A549 (cell line): Measurements from ENCODE around the gene SLC6A18. TPM values are rescaled to one million over a fixed set of nuclear protein-coding genes. Genes with fewer than 3 reads are reported as not detected.

Source experiments
- ATAC-seq, 2 experiments: fragments of 200-7000 bp in 1 of 2; fragments of >200 bp in 1 of 2; cut with Nextera tagmentation in 1 of 2; cut with Tn5 transposase in 1 of 2; 3 replicates each; pipeline versions ENCODE4 v1.8.0 to v1.9.1; 2018 to 2020; ENCODE audit warnings: mild to moderate bottlenecking in 1 of 2, moderate library complexity in 1 of 2
- CTCF ChIA-PET: fragments of 300-600 bp; sonication (Branson Sonifier 250); formaldehyde crosslinking; extraction: SDS; loops from one replicate; lab custom pipeline; 2021; ENCODE audit warnings: antibody characterized with exemption, inconsistent platforms; lab: Yijun Ruan, JAX
- POLR2A ChIA-PET: fragments of 350-600 bp; formaldehyde crosslinking; extraction: SDS; loops from one replicate; lab custom pipeline; 2021; ENCODE audit warnings: antibody characterized with exemption, inconsistent platforms; lab: Yijun Ruan, JAX
- DNase-seq, 2 experiments: peaks; one replicate each; pipeline versions ENCODE4 v3.0.0 to v3.0.0-alpha.2; 2011 to 2016; ENCODE audit warnings: low read depth in 1 of 2, low spot score in 1 of 2
- FAIRE-seq: peaks from 2 replicates; lab custom pipeline; 2011; peaks lifted over from hg19 to GRCh38; lab: Jason Lieb, UNC
- H3K27ac ChIP-seq, 2 experiments: fragments of >200 bp; sonication (Bioruptor Twin); formaldehyde crosslinking; 3 replicates each; pipeline ENCODE4 v1.5.1; 2016 to 2017
- H3K4me1 ChIP-seq: fragments of >200 bp; sonication (Bioruptor Twin); formaldehyde crosslinking; 3 replicates; pipeline ENCODE4 v1.6.1; 2016
- H3K4me2 ChIP-seq: fragments of >200 bp; sonication (Bioruptor Twin); formaldehyde crosslinking; 3 replicates; pipeline ENCODE4 v1.6.1; 2016
- H3K4me3 ChIP-seq: fragments of >200 bp; sonication (Bioruptor Twin); formaldehyde crosslinking; 3 replicates; pipeline ENCODE4 v1.5.1; 2016
- H3K9me3 ChIP-seq: fragments of >200 bp; sonication (Bioruptor Twin); formaldehyde crosslinking; 3 replicates; pipeline ENCODE4 v1.6.1; 2016
- E2F6 ChIP-seq: IDR thresholded peaks from 2 replicates; pipeline ENCODE4 v1.6.1; 2012; ENCODE audit warnings: low read depth, borderline replicate concordance
- EHF ChIP-seq: fragments of 250-450 bp; sonication (Bioruptor Pico); IDR thresholded peaks from 2 replicates; pipeline ENCODE4 v1.5.0; 2020; ENCODE audit warnings: mild to moderate bottlenecking
- EP300 ChIP-seq, 2 experiments: fragments of >200 bp; sonication (Bioruptor Twin); formaldehyde crosslinking; IDR thresholded peaks; 2 replicates in 1 of 2; 3 replicates in 1 of 2; pipeline ENCODE4 v1.6.1; 2016 to 2017
- HOXA7 ChIP-seq: fragments of 250-450 bp; sonication (Bioruptor Pico); IDR thresholded peaks from 2 replicates; pipeline ENCODE4 v1.5.0; 2020; ENCODE audit warnings: mild to moderate bottlenecking, moderate library complexity
- HOXB5 ChIP-seq: fragments of 250-450 bp; sonication (Bioruptor Pico); IDR thresholded peaks from 2 replicates; pipeline ENCODE4 v1.5.0; 2020; ENCODE audit warnings: mild to moderate bottlenecking, moderate library complexity
- JUNB ChIP-seq: fragments of >200 bp; sonication (Bioruptor Twin); formaldehyde crosslinking; IDR thresholded peaks from 2 replicates; pipeline ENCODE4 v1.6.1; 2016
- KDM5A ChIP-seq: fragments of 200-600 bp; sonication (generic); IDR thresholded peaks from 2 replicates; pipeline ENCODE4 v1.6.1; 2016; ENCODE audit warnings: antibody characterized with exemption, mild to moderate bottlenecking
- MAFK ChIP-seq: fragments of 450-650 bp; IDR thresholded peaks from 2 replicates; pipeline ENCODE4 v1.6.1; 2014; ENCODE audit not compliant: partially characterized antibody
- MYC ChIP-seq: IDR thresholded peaks from 2 replicates; pipeline ENCODE4 v1.6.1; 2012; ENCODE audit warnings: mild to moderate bottlenecking, inconsistent platforms, low read length, improper control_type of control experiment, borderline replicate concordance
- PHF8 ChIP-seq: fragments of 200-600 bp; sonication (generic); IDR thresholded peaks from 2 replicates; pipeline ENCODE4 v1.6.1; 2016; ENCODE audit warnings: low read depth, mild to moderate bottlenecking, antibody characterized with exemption, moderate library complexity, borderline replicate concordance
- RCOR1 ChIP-seq: fragments of 150-350 bp; IDR thresholded peaks from 2 replicates; pipeline ENCODE4 v1.6.1; 2014; ENCODE audit warnings: antibody characterized with exemption, low read length, low read depth
- SMC3 ChIP-seq: fragments of >200 bp; sonication (Bioruptor Twin); formaldehyde crosslinking; IDR thresholded peaks from 3 replicates; pipeline ENCODE4 v1.6.1; 2018; ENCODE audit warnings: inconsistent platforms
- TFCP2L1 ChIP-seq: fragments of 250-450 bp; sonication (Bioruptor Pico); IDR thresholded peaks from 2 replicates; pipeline ENCODE4 v1.5.0; 2021; ENCODE audit warnings: mild to moderate bottlenecking
- ZFP36 ChIP-seq: fragments of 450-650 bp; IDR thresholded peaks from 2 replicates; pipeline ENCODE4 v1.6.1; 2014; ENCODE audit warnings: borderline replicate concordance; ENCODE audit not compliant: partially characterized antibody
- ZNF302 ChIP-seq: fragments of 250-450 bp; sonication (Bioruptor Pico); IDR thresholded peaks from 2 replicates; pipeline ENCODE4 v1.9.0; 2021; ENCODE audit warnings: inconsistent platforms, mild to moderate bottlenecking, moderate library complexity
- WGBS: methylation state at CpG from one replicate; pipeline ENCODE4 v1.1.6; 2017; ENCODE audit errors: missing lambda C conversion rate; 5-methylcytosine and 5-hydroxymethylcytosine counted together
- polyA plus RNA-seq, 4 experiments: library from polyadenylated mRNA; depleted of rRNA in 3 of 4; stranded (reverse); fragments of >200 nt; fragmentation: RNase III in 1 of 4; extraction: RNeasy Plus Mini Kit Qiagen cat#74134 plus additional on column Dnase treatment in 1 of 4; gene quantifications; 2 replicates in 3 of 4; 3 replicates in 1 of 4; pipeline ENCODE4 v1.2.3, GENCODE V29; 2011 to 2017
- TF ChIP-seq, protein P1 (sequence below): fragments of >200 bp; sonication (Bioruptor Twin); formaldehyde crosslinking; IDR thresholded peaks from 3 replicates; pipeline ENCODE4 v1.6.1; 2016
- TF ChIP-seq, protein P2 (sequence below): fragments of 150-350 bp; IDR thresholded peaks from 2 replicates; pipeline ENCODE4 v1.6.1; 2014; ENCODE audit warnings: low read depth, mild to moderate bottlenecking, low read length
- TF ChIP-seq, protein P3 (sequence below): IDR thresholded peaks from 2 replicates; pipeline ENCODE4 v1.6.1; 2012

Gene SLC6A18
- polyA plus RNA-seq, 2 of the 4 experiments (the other 2 are of a cell fraction): not detected

DNA sequence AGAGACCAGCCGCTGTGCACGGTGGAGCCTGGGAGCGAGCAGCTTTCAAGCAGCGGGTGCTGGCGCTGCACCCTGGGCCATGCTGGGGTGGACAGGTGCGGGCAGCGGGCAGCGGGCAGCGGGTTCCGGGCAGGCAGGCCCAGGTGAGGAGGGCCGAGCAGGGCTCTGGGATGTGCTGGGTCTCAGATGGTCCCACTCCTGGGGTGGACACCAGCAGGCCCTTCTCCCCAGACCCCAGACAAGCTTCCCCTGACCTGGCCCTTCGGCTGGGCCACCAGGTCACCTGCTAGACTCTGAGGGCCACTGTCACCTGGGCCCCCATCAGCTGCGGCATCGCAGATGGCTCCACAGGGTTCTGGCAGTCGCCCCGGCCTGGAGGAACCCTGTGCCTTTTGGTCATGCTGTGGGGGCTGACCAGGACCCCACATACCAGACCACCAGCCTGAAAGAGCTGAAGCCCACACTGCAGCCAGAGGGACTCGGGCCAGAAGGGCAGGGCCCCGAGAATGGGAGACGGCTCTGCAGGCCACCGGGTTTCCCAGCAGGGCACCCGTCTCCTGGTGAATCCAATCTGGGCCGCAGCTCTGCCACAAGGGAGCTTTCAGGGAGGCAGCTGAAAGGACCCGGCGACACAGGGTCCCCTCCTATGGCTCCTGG lies 21.7 kb upstream of the SLC6A18 start:
- no peak for TF ChIP-seq SMC3
- TF ChIP-seq, protein P1, sequence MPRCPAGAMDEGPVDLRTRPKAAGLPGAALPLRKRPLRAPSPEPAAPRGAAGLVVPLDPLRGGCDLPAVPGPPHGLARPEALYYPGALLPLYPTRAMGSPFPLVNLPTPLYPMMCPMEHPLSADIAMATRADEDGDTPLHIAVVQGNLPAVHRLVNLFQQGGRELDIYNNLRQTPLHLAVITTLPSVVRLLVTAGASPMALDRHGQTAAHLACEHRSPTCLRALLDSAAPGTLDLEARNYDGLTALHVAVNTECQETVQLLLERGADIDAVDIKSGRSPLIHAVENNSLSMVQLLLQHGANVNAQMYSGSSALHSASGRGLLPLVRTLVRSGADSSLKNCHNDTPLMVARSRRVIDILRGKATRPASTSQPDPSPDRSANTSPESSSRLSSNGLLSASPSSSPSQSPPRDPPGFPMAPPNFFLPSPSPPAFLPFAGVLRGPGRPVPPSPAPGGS: no peak
- no peak for TF ChIP-seq HOXA7 (CRISPR knock-in tag)
- TF ChIP-seq JUNB: no peak
- no peak for TF ChIP-seq MYC
- TF ChIP-seq, protein P2, sequence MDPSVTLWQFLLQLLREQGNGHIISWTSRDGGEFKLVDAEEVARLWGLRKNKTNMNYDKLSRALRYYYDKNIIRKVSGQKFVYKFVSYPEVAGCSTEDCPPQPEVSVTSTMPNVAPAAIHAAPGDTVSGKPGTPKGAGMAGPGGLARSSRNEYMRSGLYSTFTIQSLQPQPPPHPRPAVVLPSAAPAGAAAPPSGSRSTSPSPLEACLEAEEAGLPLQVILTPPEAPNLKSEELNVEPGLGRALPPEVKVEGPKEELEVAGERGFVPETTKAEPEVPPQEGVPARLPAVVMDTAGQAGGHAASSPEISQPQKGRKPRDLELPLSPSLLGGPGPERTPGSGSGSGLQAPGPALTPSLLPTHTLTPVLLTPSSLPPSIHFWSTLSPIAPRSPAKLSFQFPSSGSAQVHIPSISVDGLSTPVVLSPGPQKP: no peak
- no peaks in the 10 kb centered on the region; the same call in 2 of the 3 replicates for H3K4me1 ChIP-seq
- H3K9me3 ChIP-seq: no peaks in the 10 kb centered on the region
- ATAC-seq (no peak), DNase-seq (no peak), FAIRE-seq (no peak)
- no peak overlapping the region for H3K27ac ChIP-seq
- WGBS: 10% methylated on average over 2 of the region's 24 CpGs
- CTCF ChIA-PET: interaction anchor here (1.0 to 4.7 kb wide), 4 partner anchors 12 to 442 kb away, joined by 3 to 20 read pairs (median 4); no protein-coding TSS in a partner anchor
- H3K4me3 ChIP-seq: no peak overlapping the region
- H3K4me2 ChIP-seq: no peak overlapping the region
- POLR2A ChIA-PET: no interaction called here

DNA sequence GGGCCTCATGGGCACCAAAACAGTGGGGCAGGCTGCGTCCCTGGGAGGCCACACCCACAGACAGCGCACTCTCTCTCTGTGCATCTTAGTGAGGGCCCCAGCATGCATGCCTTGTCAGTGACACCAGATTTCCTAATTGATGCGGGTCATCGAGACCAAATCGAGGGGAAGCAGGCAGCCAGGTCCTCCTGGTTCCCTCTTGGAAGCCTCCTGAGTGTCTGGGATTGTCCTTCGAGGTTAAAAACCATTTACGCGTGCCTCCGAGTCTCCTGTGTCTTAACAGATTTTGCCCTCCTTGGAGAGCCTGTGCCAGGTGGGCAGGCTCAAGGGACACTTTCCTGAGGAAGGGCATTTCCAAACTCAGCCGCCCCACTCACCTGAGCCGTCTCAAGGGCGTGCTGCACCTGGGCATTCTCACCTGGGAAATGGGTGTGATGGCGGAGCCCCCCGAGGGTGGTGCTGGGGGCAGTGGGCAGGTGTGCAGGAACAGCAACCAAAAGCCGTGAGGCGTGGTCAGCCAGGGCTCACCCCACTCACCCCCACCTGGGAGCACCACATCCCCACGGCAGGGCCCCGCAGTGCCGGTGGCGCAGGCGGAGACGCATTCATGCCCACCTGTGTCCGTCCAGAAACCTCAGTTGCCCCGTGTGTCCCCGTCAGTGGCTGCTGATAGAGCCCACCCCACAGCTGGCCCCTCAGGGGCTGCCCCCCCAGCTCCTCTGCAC lies 21.1 kb upstream of the SLC6A18 start:
- no peak for DNase-seq
- no peak for ATAC-seq
- FAIRE-seq: no peak
- TF ChIP-seq ZNF302 (no peak), KDM5A (no peak), PHF8 (no peak), EHF (CRISPR knock-in tag) (no peak), HOXB5 (CRISPR knock-in tag) (no peak), E2F6 (no peak), MYC (no peak), RCOR1 (no peak), TFCP2L1 (no peak), ZFP36 (no peak), JUNB (no peak), MAFK (no peak), EP300 (IDR thresholded peaks at IDR 0.05) (no peak)
- TF ChIP-seq, protein P3, sequence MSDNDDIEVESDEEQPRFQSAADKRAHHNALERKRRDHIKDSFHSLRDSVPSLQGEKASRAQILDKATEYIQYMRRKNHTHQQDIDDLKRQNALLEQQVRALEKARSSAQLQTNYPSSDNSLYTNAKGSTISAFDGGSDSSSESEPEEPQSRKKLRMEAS: no peak
- TF ChIP-seq, protein P1: no peak
- Histone ChIP-seq H3K9me3 (no peaks in the 10 kb centered on the region), H3K4me3 (no peak overlapping the region), H3K4me1 (no peaks in the 10 kb centered on the region; the same call in 2 of the 3 replicates), H3K27ac (no peak overlapping the region), H3K4me2 (no peak overlapping the region)
- CTCF ChIA-PET: interaction anchor here (1.0 to 4.7 kb wide), 6 partner anchors 12 to 441 kb away, joined by 3 to 20 read pairs (median 4); no protein-coding TSS in a partner anchor
- WGBS: 70% methylated on average over 23 of the region's 25 CpGs
- POLR2A ChIA-PET: no interaction called here
